GM19351 (cell line): Measurements from ENCODE around the gene CCR9.
A peak's percentile ranks its signal among the peaks of the same experiment; 100 is the strongest.
"Not testable (repeated sequence)": the region's sequence is repeated elsewhere in the genome, so short reads cannot be mapped to it uniquely, and the experiment has no call there.

Experiments
- ATAC-seq: cut with Tn5 transposase; IDR thresholded peaks from one replicate; pipeline ENCODE4 v1.9.1; 2021; ENCODE audit warnings: mild to moderate bottlenecking, moderate library complexity; ENCODE audit not compliant: unreplicated experiment

Gene CCR9

DNA sequence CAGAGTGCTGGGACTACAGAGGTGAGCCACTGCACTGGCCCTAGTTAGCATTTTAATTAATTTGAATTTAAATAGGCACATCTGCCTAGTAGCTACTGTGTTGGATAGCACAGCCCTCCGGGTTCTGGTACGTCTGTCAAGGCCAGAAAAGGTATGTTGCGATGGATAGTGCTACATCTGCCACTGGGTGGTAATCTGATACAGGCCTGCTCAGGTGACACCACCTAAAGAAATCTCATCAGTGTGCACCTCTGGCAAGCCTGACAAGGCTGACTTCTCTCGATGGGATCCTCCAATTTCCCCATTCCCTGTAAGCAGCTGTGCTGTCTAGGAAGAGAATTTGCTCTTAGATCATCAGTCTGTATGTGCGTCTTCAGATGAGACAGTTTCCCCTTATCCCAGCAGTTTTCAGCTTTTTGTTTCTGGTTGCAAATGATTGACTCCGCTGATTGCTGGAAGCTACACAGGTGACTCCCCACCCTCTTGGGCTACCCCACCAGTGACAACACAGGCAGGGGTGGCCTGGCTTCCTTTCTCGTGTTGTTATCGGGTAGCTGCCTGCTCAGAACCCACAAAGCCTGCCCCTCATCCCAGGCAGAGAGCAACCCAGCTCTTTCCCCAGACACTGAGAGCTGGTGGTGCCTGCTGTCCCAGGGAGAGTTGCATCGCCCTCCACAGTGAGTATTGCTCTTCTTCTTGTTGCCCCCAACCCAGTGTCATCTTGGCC, at the start of gene CCR9:
Gene CCR9 (plus strand): TSS at position 565 of the 727 bp plus-strand sequence. CDS start 8,391 bp downstream, outside the sequence.
- ATAC-seq: no peak

DNA sequence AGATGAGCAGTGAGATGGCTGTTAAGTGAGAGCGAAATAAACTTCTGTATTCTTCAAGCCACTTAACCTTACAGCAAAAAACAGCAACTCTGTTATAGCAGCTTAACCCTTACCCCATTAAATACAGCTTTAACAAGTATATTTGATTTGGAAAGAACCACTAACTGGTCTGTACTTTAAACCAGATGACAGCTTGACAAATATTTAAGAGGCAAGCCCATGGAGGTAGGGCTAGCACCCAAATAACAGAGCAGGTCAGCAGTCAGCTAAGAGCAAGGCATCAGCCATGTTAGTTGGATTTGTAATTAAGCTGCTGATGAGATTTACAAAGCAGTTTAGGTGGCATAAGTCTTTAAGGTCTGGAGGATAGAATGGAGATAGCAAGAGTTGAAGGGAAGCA, 47.9 kb upstream of the CCR9 start:
- no peak for ATAC-seq

DNA sequence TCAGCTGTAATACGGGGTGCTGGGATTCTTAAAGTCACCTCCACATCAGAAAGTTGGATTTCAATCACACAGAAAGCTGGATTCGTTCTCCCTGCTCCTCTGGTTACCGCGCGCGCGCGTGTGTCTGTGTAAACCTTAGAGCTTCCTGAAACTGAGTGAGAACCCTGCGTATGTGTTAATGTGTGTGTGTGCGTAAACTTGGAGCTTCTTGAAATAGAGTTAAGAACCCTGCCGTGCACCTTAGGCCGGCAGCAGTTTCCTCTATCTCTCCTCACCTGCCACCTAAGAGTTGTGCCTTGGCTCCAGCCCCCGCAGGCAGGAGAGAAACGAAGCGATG, 45.0 kb upstream of the CCR9 start:
- peak; percentile 14 for ATAC-seq

DNA sequence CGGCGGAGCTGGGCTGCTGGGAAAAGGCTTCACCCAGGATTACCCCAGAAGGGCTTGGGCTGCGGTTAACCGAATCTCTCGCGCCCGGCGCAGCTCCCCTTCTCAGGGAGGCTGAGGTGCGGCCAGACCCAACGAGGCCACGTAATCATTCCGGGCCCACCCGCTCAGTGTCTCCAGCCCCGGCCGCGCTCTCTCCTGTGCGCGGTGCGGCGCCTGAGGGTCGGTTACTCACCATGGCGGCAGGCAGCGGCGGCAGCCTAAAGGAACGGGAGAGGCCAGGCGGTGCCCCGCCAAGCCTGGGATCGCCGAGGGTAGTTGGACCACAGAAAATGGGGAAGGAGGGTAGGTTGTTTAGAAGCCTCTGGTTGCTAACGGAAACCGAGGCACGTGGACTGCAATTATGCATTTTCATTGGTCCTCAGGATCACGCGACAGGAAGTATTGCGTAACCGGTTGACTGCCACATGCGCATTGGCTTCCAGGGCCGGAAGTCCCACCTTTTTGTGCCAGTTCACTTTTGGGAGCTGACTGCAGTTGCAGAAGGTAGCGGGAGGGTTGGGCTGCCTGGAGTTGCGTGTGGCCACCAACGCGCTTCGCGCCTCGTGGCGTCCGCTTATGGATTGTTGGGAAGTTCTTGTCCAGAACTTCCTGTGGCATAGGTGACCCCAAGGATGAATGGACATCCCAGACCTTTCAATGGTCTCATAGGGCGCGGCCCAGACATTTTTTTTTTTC, 44.4 kb upstream of the CCR9 start, which contains the start of gene LZTFL1:
Gene LZTFL1 (minus strand): TSS at position 363 of the 735 bp plus-strand sequence. CDS start 128 bp downstream, at position 235.
- ATAC-seq: peak; percentile 98

DNA sequence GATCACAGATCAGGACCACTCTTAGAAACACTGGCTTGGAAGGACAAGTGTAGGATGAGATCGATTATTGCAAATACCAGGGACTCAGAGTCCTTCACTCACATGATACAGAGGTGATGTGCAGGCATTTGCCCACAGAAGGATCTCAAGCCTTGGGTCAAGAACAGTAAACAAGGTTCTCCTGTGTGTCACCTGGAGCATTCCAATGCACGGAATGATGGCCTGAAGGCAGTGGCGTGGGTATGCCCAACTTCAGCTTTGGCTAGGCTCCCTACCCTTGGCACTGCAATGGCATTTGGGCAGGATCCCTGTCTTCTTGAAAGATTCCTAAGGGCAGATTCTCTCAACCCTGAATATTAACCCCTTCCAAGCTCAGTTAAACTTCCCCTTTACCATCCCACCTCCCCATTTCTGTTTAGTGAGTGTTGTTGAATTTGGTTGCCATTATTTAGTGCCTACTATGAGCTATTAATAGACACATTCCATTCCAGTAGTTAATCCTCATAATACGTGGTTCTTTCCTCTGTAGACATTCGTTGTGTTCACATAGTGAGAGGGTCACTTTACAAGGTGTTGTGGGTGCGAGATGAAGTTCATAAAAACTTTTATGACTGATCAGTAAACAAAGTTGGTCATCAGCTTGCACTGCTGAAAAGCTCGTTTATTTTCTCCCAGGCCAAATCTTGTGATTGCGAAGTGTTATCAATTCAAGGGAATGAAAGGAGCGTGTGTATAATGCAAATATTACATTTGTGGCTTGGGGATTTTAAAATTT, 43.3 kb upstream of the CCR9 start:
- ATAC-seq: no peak

DNA sequence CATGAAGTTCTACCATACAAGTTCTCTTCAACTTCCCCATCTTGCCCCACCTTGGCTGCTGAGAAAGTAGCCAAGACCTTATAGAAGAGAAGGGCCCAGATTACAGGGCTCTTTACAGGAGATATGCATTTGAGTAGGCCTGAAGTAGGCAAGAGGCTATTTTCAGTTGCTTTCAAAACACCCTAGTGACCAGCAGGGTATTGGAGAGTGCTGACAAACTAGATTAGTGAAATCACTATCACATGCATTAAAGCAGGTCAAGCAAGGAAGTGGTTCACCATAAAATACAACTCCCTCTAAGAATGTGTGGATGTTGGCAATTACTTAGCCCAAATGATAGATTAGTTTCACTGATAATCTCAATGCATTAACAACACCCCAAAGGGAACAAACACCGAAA, 41.7 kb upstream of the CCR9 start:
- ATAC-seq: no peak

- no peak for ATAC-seq
These were observed 38.0 kb upstream of the CCR9 start for GRCh38 chr3:45848392-45848791.

- ATAC-seq: peak; percentile 59
These were observed 33.5 kb upstream of the CCR9 start for GRCh38 chr3:45852828-45853227.

DNA sequence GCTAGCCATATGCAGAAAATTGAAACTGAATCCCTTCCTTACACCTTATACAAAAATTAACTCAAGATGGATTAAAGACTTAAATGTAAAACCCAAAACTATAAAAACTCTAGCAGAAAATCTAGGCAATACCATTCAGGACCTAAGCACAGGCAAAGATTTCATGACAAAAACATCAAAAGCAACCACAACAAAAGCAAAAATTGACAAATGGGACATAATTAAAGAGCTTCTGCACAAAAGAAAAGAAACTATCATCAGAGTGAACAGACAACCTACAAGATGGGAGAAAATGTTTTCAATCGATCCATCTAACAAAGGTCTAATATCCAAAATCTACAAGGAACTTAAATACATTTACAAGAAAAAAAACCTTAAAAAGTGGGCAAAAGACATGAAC, 30.0 kb upstream of the CCR9 start:
- ATAC-seq: not testable (repeated sequence)

DNA sequence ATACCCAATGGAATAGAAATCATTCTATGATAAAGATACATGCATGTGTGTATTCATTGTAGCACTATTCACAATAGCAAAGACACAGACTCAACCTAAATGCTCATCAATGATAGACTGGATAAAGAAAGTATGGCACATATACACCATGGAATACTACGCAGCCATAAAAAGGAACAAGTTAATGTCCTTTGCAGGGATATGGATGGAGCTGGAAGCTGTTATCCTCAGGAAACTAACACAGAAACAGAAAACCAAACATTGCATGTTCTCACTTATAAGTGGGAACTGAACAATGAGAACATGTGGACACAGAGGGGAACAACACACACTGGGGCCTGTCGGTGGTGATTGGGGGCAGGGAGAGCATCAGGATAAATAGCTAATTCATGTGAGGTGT, 29.3 kb upstream of the CCR9 start:
- not testable (repeated sequence) for ATAC-seq

DNA sequence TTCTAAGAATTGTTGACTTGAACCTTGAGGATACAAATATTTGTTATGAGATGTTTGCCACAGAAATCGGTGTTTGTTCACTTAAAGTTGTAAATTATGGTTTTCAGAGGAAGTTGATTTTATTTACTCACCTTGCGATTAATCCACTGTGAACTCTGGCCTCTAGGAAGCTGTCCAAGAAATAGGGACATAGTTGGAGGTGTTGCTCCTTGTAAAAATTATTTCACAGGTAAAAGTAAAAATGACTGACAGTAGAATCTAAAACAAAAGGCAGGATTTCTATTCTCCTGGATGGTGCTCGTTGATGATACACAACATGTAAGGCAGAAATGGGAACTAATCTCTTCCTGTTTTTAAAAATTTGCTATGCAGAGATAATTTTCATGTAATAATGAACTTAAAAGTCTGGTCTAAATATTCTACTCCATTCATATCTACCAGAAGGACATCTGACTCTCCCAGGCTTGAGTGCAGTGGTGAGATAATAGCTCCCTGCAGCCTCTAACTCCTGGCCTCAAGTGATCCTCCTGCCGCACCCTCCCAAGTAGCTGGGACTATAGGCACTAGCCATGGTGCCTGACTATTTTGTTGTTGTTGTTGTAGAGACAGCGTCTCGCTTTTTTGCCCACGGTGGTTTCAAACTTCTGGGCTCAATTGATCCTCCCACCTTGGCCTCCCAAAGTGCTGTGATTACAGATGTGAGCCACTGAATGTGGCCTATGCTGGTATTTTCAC, 27.4 kb upstream of the CCR9 start:
- ATAC-seq: no peak

- no peak for ATAC-seq
These were observed 25.9 kb upstream of the CCR9 start for GRCh38 chr3:45860481-45860880.

GRCh38 chr3:45861043-45861719, 25.2 kb upstream of the CCR9 start:
- peak; percentile 60 for ATAC-seq

DNA sequence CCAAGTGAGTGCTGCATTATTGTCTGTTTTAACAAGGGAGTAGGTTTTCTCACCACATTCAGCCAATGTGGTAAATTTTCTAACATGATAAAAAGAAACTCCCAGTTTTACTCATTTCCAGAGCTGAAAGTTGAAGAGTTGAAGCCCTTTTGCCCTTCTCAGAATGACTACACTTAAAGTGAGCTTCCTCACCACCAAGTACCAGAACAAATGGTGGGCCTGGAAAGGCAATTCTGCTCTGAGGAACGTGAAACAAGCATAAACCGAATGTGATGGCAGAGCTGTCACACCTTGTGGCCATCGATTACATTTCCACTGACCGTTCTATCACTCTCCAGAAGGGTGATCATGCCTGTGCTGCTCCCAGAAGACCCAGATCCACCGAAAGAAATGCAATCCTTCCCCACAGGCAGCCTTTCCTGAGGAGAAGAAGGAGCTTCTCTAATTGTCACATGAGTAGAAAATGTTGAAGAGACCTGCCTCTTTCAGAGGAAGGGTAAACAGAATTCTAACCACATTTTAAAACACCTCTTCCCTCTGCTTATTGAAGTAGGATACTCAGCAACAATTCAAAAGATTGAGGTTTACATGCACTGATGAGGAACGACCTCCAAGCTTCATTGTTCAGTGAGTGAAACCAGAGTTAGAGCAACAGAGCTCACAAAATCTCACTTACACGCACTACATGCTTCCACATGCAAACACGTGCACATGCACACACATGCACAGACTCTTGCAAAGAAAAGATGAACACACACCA, 21.4 kb upstream of the CCR9 start:
- ATAC-seq: peak; percentile 73

DNA sequence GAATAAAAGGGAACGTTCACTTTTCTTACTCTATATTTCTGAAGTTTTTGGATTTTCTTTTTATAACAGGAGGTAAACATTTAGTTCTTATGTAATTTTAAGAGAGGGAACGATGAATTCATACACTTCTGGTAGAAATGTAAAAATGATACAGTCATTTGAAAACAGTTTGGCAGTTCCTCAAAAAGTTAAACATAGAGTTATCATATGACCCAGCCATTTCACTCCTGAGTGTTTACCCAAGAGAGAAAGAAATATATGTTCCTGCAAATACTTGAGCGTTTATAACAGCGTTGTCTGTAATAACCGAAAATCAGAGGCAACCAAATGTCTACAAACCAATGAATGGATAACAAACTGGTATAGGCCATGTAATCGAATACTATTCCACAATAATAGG, 20.8 kb upstream of the CCR9 start:
- no peak for ATAC-seq

DNA sequence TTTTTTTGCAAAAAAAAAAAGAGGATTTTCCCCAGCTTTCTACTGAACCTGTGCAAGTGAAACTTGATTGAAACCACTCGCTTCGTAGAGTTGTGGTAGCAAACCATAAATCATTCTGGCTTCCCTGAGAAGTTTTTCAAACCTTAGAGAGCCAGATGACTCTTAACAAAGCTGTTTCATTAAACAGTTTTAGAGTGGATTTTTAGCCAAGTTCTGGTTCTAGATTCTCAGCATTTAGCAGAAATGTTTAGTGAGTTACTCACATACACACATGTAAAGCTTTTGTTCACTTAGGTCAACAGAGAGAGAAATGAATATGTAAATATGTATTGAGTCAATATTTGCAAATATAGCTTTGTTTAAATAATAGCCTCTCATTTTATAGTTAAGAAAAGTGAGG, 18.1 kb upstream of the CCR9 start:
- ATAC-seq: no peak

GRCh38 chr3:45868650-45869049, 17.7 kb upstream of the CCR9 start:
- no peak for ATAC-seq

- no peak for ATAC-seq
These were observed 16.7 kb upstream of the CCR9 start for GRCh38 chr3:45869638-45870037.

DNA sequence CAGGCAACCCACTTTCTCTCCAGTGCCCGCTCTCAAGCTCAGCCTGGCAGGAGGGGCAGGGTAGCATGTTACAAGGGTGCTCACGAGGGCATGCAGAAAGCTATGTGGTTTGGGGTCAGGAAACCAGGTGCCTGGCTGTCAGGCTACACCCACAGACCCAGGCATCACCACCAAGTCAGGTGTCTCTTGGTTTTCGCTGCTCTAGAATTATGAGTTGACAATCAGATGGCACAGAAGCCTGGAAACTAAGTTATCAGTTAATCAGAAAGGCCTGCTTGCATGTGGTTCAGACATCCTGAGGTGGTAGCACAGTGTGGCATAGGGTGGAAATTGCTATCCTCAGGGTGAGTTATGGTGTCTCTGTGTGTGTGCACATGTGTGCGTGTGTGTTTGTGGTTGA, 16.2 kb upstream of the CCR9 start:
- no peak for ATAC-seq

DNA sequence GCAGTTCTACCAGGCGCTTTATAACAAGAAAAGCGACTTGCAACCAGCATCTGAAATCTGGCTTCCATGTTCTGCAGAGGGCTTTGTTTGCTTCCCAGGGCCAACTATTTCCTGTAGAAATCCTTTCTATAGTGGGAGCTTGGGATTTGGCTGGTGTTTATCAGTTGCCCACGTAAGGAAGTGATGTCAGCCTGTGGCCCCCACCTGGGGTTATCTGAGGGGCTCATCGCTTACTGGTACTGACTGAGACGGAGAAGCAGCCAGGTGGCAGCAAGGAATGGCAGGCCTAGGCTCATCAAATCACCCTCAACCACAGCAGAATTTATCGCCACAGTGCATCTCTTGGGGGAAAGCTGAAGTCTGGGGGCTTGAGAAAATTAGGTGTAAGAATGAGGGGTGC, 14.6 kb upstream of the CCR9 start:
- no peak for ATAC-seq
